ENCODE measurements around the gene KRTAP10-1.

KRTAP10-1 gene

DNA sequence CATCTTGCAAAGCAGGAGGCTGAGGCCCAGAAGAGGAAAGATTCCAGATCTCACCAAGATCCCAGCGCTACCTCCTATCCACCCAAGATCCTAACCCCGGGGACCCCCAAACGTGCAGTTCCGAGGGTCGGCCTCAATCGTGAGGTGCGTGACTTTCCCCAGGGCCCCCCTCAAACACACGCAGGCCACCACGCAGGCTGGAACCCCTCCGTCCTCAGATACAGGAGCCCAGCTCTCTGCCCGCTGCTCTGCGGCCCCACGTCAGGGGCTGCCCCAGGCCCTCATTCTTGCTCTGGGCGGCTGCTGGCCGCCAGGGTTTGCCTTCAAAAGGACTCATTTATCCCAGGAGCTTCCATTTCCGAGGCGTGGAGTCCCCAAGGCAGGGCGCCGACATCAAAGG is 39.9 kb downstream of the KRTAP10-1 start:
- no peak for DNase-seq

DNA sequence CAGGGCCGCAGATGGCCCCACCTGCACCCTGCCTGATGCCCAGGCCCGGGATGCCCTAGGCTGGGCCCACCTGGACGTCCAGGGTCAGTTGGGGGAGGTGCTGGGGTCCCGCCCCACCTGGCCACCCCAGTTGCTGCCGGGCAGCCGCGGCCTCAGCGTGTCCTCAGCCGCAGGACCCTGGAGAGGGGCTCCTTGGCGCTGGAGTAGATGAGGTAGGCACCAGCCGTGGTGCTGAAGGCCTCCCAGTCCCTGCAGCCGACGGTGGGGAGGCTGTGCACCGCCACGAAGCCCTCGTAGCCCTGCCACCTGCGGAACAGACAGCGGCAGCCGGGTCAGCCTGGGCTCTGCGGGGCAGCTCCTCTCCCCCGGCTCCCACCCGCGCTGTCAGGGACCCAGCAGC is 40.4 kb downstream of the KRTAP10-1 start:
- no peak for DNase-seq

- DNase-seq, result no peak
Observed at GRCh38 chr21:44499211-44499560, 40.8 kb downstream of the KRTAP10-1 start.

DNA sequence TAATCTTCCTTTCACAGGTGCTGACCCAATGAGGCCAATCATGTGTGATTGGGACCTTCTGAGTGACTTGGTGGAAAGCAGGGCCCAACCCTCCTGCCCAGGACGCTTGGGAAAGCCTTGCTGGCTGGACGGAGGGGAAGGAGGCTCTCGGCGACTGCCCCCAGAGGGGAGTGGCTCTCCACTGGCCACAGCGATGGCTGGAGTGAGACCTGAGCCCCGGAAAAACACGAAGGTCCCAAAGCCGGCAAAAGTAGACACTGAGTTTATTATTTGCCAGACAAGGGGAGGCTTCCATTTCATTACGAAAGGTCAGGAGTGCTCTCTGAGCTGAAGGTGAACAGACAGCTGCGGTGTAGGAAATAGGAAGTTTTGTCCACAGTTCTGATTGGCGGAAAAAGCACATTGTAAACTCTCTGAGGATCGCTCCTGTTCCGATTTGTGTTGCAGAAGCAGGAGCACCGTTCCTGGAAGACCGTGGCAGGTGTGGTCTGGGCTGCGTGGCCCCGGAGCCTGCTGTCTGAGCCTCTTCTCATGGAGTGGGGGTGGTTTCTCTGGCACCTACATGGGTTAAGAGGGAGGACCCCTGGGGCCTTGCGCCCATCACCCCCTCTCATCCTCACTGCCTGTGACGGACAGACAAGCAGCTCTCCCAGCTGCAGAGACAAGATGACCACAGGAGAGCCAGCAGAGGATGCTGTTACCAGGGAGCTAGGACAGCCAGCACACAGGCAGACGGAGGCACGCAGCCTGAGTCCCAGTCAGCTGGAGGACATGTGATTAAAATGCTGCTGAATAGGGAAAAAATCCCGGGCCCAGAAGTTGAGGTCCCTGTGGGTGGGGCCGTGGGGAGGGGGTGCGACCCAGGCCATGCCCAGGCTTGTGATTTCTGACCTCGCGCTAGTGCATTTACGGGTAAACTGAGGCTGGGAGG is 41.5 kb downstream of the KRTAP10-1 start:
- no peak for DNase-seq

- DNase-seq, result no peak
Observed at GRCh38 chr21:44497703-44498126, 42.3 kb downstream of the KRTAP10-1 start.

DNA sequence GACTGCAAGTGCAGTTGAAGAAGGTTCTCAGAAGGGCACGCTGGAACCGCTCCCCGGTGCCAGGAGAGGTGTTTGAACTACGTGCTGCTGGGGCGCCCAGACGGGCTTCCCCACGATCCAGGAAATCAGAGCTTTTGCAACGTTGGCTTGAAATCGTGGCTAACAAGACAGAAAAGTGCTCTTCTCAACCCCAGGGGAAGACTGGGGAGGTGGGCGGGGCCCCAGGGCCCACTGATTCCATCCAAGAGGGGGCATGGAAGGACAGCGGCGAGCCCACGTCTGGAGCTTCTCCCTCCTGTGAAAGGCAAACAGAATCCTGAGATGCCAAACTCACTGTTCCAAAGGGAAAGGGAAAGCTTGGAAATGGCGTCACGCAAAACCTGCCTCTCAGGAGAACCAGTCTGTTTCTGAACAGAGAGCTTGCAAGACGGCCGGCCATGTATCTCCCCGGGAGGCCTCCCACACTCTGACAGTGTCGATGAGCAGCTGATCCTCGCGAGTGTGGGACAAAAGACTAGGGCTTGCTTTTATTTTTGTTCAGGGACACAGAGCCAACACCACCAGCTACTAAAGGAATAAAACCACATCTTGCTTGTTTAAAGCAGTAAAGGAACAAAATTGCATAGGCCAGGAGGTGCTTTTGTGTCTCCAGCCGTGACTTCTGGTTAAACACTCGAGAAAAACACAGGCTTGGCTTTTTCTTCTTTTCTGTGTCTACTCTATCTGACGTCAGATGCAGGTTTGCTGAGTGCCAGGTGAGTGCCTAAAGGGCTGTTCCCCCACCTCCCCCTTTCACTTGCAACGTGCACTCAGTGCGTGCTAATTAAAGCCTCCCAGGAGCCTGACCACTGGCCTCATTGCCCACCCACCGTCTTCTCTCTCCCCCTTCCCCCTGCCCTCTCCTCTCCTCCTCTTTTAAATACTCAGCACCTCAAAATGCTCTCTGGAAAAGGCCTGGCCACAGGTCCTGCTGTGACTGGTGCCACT is 43.1 kb downstream of the KRTAP10-1 start:
- DNase-seq, result no peak

DNA sequence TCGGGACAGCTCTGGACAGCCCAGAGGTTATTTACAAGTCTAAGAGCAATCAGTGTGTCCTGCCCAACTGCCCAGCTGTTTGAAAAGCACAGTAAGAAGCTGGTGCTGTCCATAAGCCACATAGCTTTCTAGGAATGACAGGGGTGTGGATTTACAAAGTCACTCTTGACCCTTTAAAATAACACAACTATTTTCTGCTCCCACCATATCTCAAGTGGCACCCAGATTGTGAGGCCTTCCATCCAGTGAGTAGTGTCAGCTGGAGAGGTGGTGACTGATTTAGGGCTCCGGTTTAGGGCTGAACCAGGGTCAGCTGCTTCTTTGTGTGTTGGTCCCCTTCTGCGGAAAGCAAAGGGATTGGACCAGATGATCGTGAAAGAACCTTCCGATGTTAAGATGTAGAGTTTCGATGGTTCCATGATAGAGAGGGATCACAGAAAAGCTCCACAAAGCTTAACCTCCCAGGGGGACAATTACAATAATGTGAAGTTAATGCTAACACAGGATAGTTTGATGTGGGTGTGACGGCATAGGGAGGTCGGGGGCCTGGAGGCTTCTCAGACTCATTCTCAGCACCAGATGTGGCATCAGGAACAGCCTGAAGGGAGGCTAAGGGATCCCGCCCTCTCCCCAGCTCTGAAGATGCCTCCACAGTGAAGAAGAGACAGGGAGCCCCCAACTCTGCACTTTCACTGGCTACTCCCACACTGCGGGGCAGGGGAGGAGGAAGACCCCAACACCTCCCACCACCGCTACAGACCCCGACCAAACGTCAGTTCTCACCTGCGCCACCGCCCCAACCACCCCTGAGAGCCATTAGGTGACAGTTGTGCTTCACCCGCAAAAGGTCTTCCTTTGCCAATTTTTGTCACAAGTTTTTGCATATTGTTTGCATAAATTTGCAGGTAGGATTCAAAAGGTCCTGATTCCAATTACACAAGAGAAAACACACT is 44.1 kb downstream of the KRTAP10-1 start:
- DNase-seq, result no peak

DNA sequence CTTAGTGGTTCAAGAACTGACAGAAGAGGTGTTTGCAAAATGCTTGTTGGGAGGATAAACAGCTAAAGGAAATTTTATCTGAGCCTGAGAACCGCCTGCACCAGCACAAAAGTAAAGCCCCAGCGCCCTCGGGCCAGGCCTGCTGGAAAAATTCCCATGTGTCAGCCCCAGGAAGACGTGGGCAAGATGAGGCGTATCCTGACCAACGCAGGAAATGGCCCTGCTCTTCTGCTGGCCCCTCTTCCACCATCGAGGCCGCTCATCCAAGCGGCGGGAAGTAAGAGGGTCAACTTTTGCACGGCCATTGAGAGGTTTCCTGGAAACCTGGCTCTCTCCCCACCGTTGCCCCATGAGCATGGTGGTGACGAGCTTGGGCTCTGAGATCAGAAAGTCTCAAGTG is 45.0 kb downstream of the KRTAP10-1 start:
- DNase-seq, result no peak

GRCh38 chr21:44494418-44494817 is 45.6 kb downstream of the KRTAP10-1 start:
- DNase-seq, result no peak

DNA sequence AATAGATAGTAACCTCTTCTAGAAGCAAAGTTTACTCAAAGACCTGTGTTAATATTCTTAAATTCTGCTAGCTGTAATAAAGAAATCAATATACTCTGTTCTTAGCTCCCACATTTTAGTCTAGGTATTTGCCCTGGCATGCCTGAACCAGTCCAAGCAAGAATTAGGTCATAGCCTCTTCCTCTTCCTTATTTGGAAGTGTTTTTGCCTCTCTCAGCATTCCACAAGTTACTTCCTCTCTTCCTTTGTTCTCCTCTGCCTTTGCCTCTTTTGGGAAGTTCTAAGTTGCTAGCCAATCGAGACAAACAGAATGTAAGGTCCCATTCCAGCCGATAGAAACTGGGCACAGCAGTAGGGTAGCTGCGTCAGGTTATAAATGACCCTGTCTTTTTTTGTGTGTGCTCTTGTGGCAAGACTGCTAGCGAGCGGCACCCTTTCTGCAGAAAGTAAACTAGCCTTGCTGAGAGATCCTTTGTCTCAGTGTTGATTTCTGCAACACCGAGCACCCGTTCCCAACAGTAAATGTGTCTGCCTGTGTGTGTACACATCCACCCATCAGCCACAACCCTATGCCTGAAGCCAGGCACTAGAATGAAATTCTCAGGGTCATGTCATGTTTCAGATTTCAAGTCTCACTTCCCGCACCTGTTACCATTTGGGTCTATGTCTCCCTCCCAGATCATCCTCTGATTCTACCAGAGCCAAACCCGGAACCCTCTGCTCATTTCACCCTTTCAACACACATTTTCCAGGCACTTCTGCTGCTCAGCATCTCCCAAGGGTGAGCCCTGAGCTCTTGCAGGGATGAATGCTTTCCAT is 47.2 kb downstream of the KRTAP10-1 start:
- DNase-seq, result no peak

- no peak for DNase-seq
Observed at GRCh38 chr21:44490816-44491215, 49.2 kb downstream of the KRTAP10-1 start.

DNA sequence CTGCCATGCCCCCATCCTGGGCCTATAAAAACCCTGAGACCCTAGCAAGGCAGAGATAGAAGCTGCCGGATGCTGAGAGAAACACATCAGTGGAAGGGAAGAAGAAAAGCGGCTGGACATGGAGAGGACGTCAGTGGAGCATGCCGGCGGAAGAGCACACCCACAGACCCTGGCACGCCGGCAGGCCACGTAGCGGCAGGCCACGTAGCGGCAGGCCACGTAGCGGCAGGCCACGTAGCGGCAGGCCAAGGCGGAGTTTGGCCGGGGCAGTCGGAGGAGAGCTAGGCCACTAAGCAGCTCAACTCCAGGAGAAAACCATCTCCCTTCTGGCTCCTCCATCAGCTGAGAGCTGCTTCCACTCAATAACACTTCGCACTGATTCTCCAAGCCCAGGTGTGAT is 49.6 kb downstream of the KRTAP10-1 start:
- DNase-seq, result no peak

GRCh38 chr21:44489962-44490361 is 50.0 kb downstream of the KRTAP10-1 start:
- no peak for DNase-seq
